A375 (cell line): ENCODE results near the gene TBCE. TPM values are rescaled to one million over a fixed set of nuclear protein-coding genes. Genes with fewer than 3 reads are reported as not detected.

Source experiments
- small RNA-seq: library from RNA; depleted of rRNA; stranded (forward); fragments of <200 nt; gene quantifications from one replicate; pipeline ENCODE3, GENCODE V24; 2014
- total RNA-seq: library from RNA; depleted of rRNA; stranded (reverse); fragments of >200 nt; shearing (Covaris generic); gene quantifications from 2 replicates; pipeline ENCODE4 v1.2.3, GENCODE V29; 2014; rRNA removed

TBCE gene, protein sequence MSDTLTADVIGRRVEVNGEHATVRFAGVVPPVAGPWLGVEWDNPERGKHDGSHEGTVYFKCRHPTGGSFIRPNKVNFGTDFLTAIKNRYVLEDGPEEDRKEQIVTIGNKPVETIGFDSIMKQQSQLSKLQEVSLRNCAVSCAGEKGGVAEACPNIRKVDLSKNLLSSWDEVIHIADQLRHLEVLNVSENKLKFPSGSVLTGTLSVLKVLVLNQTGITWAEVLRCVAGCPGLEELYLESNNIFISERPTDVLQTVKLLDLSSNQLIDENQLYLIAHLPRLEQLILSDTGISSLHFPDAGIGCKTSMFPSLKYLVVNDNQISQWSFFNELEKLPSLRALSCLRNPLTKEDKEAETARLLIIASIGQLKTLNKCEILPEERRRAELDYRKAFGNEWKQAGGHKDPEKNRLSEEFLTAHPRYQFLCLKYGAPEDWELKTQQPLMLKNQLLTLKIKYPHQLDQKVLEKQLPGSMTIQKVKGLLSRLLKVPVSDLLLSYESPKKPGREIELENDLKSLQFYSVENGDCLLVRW
- 55.7 and 57.8 TPM in 2 replicates for total RNA-seq

DNA sequence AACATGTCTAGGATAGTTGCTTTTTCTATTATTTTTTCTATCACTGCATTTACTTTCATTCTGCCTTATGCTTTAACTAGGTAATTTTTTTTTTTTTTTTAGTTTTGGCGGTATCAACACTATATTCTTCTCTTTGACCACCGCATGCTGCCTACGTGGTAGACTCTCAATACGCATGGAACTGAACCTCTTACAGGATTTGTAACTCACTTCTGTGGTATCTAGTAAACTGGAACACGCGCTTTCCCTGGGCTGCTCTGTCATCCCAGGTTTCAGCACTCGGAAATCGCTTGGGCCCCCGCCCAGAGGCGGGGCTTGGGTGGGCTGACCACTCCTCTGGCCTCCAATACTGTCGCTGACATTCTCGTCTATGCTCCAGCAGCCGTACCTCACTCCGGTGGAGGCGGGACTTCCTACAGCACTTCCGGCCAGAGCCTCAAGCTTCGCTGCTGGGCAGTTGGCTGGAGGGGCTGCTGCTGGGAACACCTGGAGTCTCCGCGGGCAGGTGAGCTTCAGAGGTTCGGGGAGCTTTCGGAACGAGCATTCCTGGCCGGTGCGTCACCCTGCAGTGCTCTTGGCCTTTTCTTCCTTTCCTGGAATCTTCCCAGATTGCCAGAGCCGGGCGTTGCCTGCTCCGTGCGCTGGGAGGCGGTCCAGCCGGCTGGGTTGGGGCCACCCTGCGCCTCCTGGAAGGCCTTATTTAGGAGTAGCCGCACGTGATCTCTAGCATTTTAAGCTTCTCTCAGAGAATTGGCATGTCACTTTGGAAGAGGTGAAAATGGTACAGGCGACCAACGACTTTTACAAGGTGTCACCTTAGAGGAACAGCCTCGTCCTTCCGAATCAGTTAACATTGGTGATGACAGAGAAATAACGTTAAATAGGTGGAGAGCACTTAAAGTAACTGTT, at the start of gene TBCE:
Gene TBCE (plus strand): TSS at position 428 of the 909 bp plus-strand sequence. CDS start 12,623 bp downstream, outside the sequence.

DNA sequence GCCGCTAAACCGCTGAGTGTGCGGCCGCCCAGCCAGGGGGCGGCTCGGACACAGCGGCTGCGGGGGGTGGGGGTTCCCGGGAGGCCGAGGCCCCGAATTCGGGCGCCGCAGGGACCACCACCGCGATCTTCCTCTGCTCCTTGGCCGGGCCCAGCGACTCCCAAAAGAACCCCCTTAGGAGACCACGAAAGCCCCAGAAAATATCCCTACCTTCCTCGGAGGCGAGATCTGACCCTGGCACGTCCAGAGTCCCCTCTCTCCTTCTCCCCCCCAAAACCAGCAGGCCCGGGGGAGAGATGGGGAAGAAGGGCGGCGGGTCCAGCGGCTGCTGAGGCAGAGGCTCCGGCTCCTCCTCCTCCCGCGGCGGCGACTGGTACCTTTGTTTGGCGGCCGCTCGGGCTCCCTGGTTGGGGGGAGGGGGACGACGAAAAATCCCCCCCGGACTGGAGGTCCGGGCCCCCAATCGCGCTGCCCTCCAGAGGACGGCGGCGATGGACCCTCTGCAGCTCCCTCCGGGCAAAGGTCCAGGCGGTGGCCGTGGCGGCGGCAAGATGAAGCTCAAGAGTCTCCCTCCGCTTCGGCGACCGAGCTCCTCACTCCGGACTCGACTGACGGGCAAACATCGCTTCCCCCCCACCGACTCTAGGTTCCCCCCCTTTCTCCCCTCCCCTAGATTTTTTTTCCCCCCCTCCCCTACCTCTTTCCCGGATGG, 39.5 kb upstream of the TBCE start, which contains the start of gene ARID4B:
Gene ARID4B (minus strand): TSS at position 621 of the 712 bp plus-strand sequence. CDS start 1,260 bp downstream, outside the sequence.

DNA sequence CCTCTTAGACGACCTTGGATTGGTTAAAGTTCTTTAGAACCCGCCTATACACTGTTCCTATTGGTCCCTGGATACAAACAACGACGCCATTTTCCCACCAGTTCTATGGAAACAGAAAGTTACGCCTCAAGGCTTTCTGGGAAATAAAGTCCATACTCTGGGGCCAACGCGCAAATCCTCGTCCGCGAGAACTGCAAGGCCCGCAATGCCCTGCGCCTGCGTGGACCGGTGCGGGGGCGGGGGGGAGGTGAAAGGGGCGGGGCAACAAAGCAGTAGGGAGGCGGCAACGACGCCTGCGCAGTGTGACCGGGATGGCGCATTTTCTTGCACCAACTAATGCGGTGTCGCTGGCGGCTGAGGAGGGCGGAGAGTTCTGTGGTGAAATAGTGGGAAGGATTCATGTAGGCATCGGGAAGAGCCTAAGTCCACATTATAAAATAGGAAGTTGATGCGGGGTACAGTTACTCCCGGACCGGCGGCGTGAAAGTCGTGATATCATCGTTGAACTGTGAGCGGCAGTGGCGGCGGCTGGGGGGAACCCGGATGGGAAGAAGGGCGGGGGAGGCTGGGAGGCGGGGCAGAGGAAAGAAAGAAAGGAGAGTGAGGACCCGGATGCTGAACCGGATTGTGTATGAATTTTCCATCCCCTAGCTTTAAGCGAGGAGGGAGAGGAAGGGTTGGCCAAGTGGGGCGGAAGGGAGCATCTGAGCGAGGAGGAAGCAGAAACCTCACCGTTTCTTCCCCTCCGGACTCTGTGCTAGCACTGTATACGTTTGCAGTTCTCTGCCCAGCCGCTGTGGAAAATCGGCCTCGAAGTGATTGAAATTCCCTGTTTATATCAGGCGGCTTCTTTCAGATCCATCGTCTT, 38.7 kb upstream of the TBCE start, which contains the start of gene GGPS1:
Gene GGPS1 (plus strand): TSS at position 300 of the 868 bp plus-strand sequence. CDS start 6,695 bp downstream, outside the sequence.

Small RNA genes lying within 50 kb of the gene (small RNA-seq; reads per million reads assigned to genes)
- gene AL391994.1 (not detected), gene RPS21P1 (not detected)

Other genes starting within 250 kb of the TBCE start
- gene TOMM20, start 238.6 kb upstream of the TBCE start, total RNA-seq: 153 and 155 TPM in 2 replicates
- 102 and 107 TPM in 2 replicates for gene RBM34, start 206.2 kb upstream of the TBCE start, total RNA-seq
- gene ARID4B, start 39.2 kb upstream of the TBCE start, total RNA-seq: 30.5 and 43.0 TPM in 2 replicates
- gene GGPS1, start 38.9 kb upstream of the TBCE start, total RNA-seq: 18.8 and 20.1 TPM in 2 replicates
- 46.9 and 59.0 TPM in 2 replicates for gene B3GALNT2, start 137.0 kb downstream of the TBCE start, total RNA-seq